IMR-90 (cell line): ENCODE results near the gene SLC25A46. TPM values are rescaled to one million over a fixed set of nuclear protein-coding genes. Genes with fewer than 3 reads are reported as not detected.
A peak's percentile ranks its signal among the peaks of the same experiment; 100 is the strongest.
"Not testable (repeated sequence)": the region's sequence is repeated elsewhere in the genome, so short reads cannot be mapped to it uniquely, and the experiment has no call there.

Source experiments
- ATAC-seq: fragments of 200-7000 bp; cut with Tn5 transposase; 2 replicates; pipeline ENCODE4 v1.9.1; 2020; ENCODE audit warnings: low read depth, mild to moderate bottlenecking, moderate library complexity
- BruUV-seq: library from RNA; stranded (reverse); fragments of 400-500 nt; replicated peaks from 2 replicates; lab custom pipeline; 2021; lab: Mats Ljungman, UMichigan
- CTCF ChIA-PET: fragments of 300-600 bp; formaldehyde crosslinking; extraction: SDS; loops from one replicate; lab custom pipeline; 2021; ENCODE audit warnings: antibody characterized with exemption; lab: Yijun Ruan, JAX
- POLR2A ChIA-PET: fragments of 300-600 bp; sonication (Branson Sonifier 250); formaldehyde crosslinking; loops from one replicate; lab custom pipeline; 2022; ENCODE audit warnings: antibody characterized with exemption; ENCODE audit not compliant: unreplicated experiment; lab: Charles Lee
- DNase-seq: peaks from one replicate; pipeline ENCODE4 v3.0.0; 2013
- H2AFZ ChIP-seq: replicated peaks from 2 replicates; pipeline ENCODE3; 2013; ENCODE audit warnings: low read length, mild to moderate bottlenecking; ENCODE audit not compliant: poor library complexity
- H2AK5ac ChIP-seq: 2 replicates; pipeline ENCODE4 v1.6.1; 2013; ENCODE audit warnings: low read depth, low read length, inconsistent platforms
- H2AK9ac ChIP-seq: replicated peaks from 2 replicates; pipeline ENCODE3; 2013; ENCODE audit warnings: mild to moderate bottlenecking, low read depth, low read length, moderate library complexity; ENCODE audit not compliant: poor library complexity
- H2BK120ac ChIP-seq: 2 replicates; pipeline ENCODE4 v1.6.1; 2013; ENCODE audit warnings: low read depth, low read length, inconsistent platforms
- H2BK15ac ChIP-seq: 3 replicates; pipeline ENCODE4 v1.6.1; 2013; ENCODE audit warnings: low read depth, low read length, inconsistent platforms
- H2BK20ac ChIP-seq: 2 replicates; pipeline ENCODE4 v1.6.1; 2013; ENCODE audit warnings: low read depth, mild to moderate bottlenecking, inconsistent platforms, low read length, moderate library complexity
- H2BK5ac ChIP-seq: 2 replicates; pipeline ENCODE4 v1.6.1; 2013; ENCODE audit warnings: mild to moderate bottlenecking, low read depth, low read length, inconsistent platforms; ENCODE audit not compliant: poor library complexity, severe bottlenecking
- H3K14ac ChIP-seq: replicated peaks from 2 replicates; pipeline ENCODE4 v1.6.1; 2013; ENCODE audit warnings: low read depth, low read length, inconsistent platforms
- H3K18ac ChIP-seq: 2 replicates; pipeline ENCODE4 v1.6.1; 2013; ENCODE audit warnings: low read depth, low read length, control low read depth
- H3K23ac ChIP-seq: 2 replicates; pipeline ENCODE4 v1.6.1; 2013; ENCODE audit warnings: low read depth, low read length, inconsistent platforms
- H3K27ac ChIP-seq: 2 replicates; pipeline ENCODE4 v1.5.1; 2013; ENCODE audit warnings: mild to moderate bottlenecking, control low read depth, low read length; ENCODE audit not compliant: insufficient read depth
- H3K27me3 ChIP-seq: 2 replicates; pipeline ENCODE4 v1.6.1; 2013; ENCODE audit warnings: low read length; ENCODE audit not compliant: control insufficient read depth, insufficient read depth
- H3K36me3 ChIP-seq: 2 replicates; pipeline ENCODE4 v1.6.1; 2013; ENCODE audit warnings: low read length, mixed read lengths; ENCODE audit not compliant: control insufficient read depth, insufficient read depth
- H3K4ac ChIP-seq: 2 replicates; pipeline ENCODE4 v1.6.1; 2013; ENCODE audit warnings: low read depth, low read length, inconsistent platforms
- H3K4me1 ChIP-seq: 2 replicates; pipeline ENCODE4 v1.6.1; 2013; ENCODE audit warnings: low read length, mixed read lengths; ENCODE audit not compliant: control insufficient read depth, insufficient read depth
- H3K4me2 ChIP-seq: 2 replicates; pipeline ENCODE4 v1.6.1; 2013; ENCODE audit warnings: low read depth, mild to moderate bottlenecking, control low read depth, low read length, moderate library complexity
- H3K4me3 ChIP-seq: 2 replicates; pipeline ENCODE4 v1.5.1; 2013; ENCODE audit warnings: low read depth, mild to moderate bottlenecking, control low read depth, low read length, moderate library complexity; ENCODE audit not compliant: insufficient read depth
- H3K56ac ChIP-seq: 2 replicates; pipeline ENCODE4 v1.6.1; 2013; ENCODE audit warnings: low read length, inconsistent platforms; ENCODE audit not compliant: insufficient read depth; ENCODE audit errors: extremely low read depth
- H3K79me1 ChIP-seq, 2 experiments: 2 replicates each; pipeline ENCODE4 v1.6.1; 2013; ENCODE audit warnings: low read length in 2 of 2, inconsistent platforms in 1 of 2, low read depth in 1 of 2
- H3K9ac ChIP-seq: 2 replicates; pipeline ENCODE4 v1.6.1; 2013; ENCODE audit warnings: low read depth, low read length, control low read depth
- H3K9me1 ChIP-seq: 2 replicates; pipeline ENCODE4 v1.6.1; 2013; ENCODE audit warnings: low read length, inconsistent platforms; ENCODE audit not compliant: insufficient read depth
- H3K9me3 ChIP-seq: 2 replicates; pipeline ENCODE4 v1.6.1; 2013; ENCODE audit warnings: low read length; ENCODE audit not compliant: control insufficient read depth, insufficient read depth
- H4K20me1 ChIP-seq: 2 replicates; pipeline ENCODE4 v1.6.1; 2013; ENCODE audit warnings: low read length, inconsistent platforms; ENCODE audit not compliant: insufficient read depth
- H4K5ac ChIP-seq: 2 replicates; pipeline ENCODE4 v1.6.1; 2013; ENCODE audit warnings: mild to moderate bottlenecking, low read depth, low read length, control low read depth
- H4K8ac ChIP-seq, 2 experiments: 2 replicates each; pipeline ENCODE4 v1.6.1; 2013; ENCODE audit warnings: low read depth in 2 of 2, low read length in 2 of 2, control low read depth in 1 of 2, inconsistent platforms in 1 of 2
- H4K91ac ChIP-seq: 2 replicates; pipeline ENCODE4 v1.6.1; 2013; ENCODE audit warnings: low read depth, low read length, inconsistent platforms; ENCODE audit not compliant: insufficient read depth
- CHD1 ChIP-seq: IDR thresholded peaks from 2 replicates; pipeline ENCODE4 v1.6.1; 2012; ENCODE audit warnings: low read depth, low read length, improper control_type of control experiment
- FOS ChIP-seq: fragments of 150-350 bp; IDR thresholded peaks from 2 replicates; pipeline ENCODE4 v1.6.1; 2016; ENCODE audit warnings: low read depth, low read length
- WGBS, 2 experiments: methylation state at CpG; one replicate each; pipeline versions ENCODE4 v1.1.5 to v1.1.7; 2013; ENCODE audit warnings: missing lambda C conversion rate in 2 of 2; ENCODE audit not compliant: insufficient read length in 1 of 2; ENCODE audit errors: extremely low coverage in 2 of 2; 5-methylcytosine and 5-hydroxymethylcytosine counted together
- dilution Hi-C: fragments of 300-500 bp; cut with HindIII; formaldehyde crosslinking; loops from one replicate; pipeline ENCODE4 v1.14.3; 2018; ENCODE audit warnings: low sequenced_read_pairs; ENCODE audit not compliant: unreplicated experiment
- in situ Hi-C: fragments of 300-500 bp; cut with MboI; formaldehyde crosslinking; loops from 3 replicates; pipeline ENCODE4 v1.14.3; 2019; ENCODE audit warnings: low sequenced_read_pairs, inconsistent platforms, mixed read lengths
- intact Hi-C: fragments of 100-400 bp; cut with micrococcal nuclease; formaldehyde crosslinking; loops from 2 replicates; pipeline ENCODE4 v1.10.0; 2022
- polyA plus RNA-seq, 3 experiments: library from polyadenylated mRNA; depleted of rRNA; stranded (reverse); fragments of >200 nt; gene quantifications; 2 replicates each; pipeline ENCODE4 v1.2.3, GENCODE V29; 2012; ENCODE audit warnings: low replicate concordance in 1 of 3
- total RNA-seq: library from RNA; depleted of rRNA; stranded (reverse); fragments of >200 nt; gene quantifications from 2 replicates; pipeline ENCODE4 v1.2.3, GENCODE V29; 2012
- TF ChIP-seq, protein P1 (sequence below): conservative IDR thresholded peaks from 2 replicates; pipeline ENCODE4 v1.5.1; 2012; ENCODE audit warnings: mild to moderate bottlenecking, low read depth, low read length, improper control_type of control experiment

The SLC25A46 gene
- total and polyA plus RNA-seq, 2 of the 4 experiments (the other 2 are of a cell fraction) = 25.1 to 67.9 TPM

DNA sequence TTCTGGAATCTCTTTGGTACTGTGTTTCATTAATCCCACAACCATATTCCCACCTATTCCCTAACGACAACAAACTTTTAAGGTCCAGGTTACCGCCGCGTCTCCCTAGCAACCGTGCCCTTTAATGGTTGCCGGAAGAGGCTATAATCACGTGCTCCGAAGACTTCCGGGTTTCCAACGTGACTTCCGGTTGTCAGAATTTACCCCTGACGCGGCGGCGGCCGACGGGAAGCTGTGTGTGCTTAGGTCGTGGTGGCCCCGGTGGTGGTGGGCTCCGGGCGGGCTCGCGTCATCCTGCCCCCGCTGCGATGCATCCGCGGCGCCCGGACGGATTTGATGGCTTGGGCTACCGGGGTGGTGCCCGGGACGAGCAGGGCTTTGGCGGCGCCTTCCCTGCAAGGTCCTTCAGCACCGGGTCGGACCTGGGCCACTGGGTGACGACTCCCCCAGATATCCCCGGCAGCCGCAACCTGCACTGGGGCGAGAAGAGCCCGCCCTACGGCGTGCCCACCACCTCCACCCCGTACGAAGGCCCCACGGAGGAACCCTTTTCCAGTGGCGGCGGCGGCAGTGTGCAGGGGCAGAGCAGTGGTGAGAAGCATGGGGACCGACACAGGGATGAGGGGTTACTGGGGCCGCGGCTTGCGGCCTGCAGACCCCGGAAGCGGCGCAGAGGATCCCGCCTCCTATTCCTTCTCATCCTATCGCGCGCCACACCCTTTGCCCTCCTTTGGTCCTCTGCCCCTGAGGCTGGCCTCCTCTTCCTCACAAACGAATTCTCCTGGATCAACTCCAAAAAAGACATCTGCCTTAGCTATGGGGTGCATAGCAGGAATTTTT is at the start of gene SLC25A46 (continued):
- TF ChIP-seq, protein P1, sequence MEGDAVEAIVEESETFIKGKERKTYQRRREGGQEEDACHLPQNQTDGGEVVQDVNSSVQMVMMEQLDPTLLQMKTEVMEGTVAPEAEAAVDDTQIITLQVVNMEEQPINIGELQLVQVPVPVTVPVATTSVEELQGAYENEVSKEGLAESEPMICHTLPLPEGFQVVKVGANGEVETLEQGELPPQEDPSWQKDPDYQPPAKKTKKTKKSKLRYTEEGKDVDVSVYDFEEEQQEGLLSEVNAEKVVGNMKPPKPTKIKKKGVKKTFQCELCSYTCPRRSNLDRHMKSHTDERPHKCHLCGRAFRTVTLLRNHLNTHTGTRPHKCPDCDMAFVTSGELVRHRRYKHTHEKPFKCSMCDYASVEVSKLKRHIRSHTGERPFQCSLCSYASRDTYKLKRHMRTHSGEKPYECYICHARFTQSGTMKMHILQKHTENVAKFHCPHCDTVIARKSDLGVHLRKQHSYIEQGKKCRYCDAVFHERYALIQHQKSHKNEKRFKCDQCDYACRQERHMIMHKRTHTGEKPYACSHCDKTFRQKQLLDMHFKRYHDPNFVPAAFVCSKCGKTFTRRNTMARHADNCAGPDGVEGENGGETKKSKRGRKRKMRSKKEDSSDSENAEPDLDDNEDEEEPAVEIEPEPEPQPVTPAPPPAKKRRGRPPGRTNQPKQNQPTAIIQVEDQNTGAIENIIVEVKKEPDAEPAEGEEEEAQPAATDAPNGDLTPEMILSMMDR = no peak
- TF ChIP-seq CHD1 (no peak), FOS (0 out of 2 replicates have a peak, but pooled peaks have one; percentile 7)

DNA sequence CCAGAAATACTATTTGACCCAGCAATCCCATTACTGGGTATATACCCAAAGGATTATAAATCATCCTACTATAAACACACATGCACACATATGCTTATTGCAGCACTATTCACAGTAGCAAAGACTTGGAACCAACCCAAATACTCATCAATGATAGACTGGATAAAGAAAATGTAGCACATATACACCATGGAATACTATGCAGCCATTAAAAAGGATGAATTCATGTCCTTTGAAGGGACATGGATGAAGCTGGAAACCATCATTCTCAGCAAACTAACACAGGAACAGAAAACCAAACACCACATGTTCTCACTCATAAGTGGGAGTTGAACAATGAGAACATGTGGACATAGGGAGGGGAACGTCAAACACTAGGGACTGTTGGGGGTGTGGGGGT is 48.2 kb upstream of the SLC25A46 start:
- H4K20me1 ChIP-seq, dilution Hi-C loops, H3K56ac ChIP-seq, H3K18ac ChIP-seq, H2BK5ac ChIP-seq, H3K23ac ChIP-seq, H3K9ac ChIP-seq, H3K4me2 ChIP-seq, H4K8ac ChIP-seq, H3K27me3 ChIP-seq, H3K4me1 ChIP-seq, intact Hi-C loops, H2AK9ac ChIP-seq, in situ Hi-C loops, H4K5ac ChIP-seq, DNase-seq, H3K79me1 ChIP-seq, H2AK5ac ChIP-seq, ATAC-seq, H3K9me3 ChIP-seq, H3K4ac ChIP-seq, H3K9me1 ChIP-seq, H3K27ac ChIP-seq, H3K36me3 ChIP-seq, H2AFZ ChIP-seq, POLR2A ChIA-PET, H2BK15ac ChIP-seq, H3K4me3 ChIP-seq, H4K91ac ChIP-seq, BruUV-seq, CTCF ChIA-PET, H2BK20ac ChIP-seq, H2BK120ac ChIP-seq, H3K14ac ChIP-seq: not testable (repeated sequence)
- no CpG with 5 or more reads among the region's 1 CpG for WGBS, 2 experiments

DNA sequence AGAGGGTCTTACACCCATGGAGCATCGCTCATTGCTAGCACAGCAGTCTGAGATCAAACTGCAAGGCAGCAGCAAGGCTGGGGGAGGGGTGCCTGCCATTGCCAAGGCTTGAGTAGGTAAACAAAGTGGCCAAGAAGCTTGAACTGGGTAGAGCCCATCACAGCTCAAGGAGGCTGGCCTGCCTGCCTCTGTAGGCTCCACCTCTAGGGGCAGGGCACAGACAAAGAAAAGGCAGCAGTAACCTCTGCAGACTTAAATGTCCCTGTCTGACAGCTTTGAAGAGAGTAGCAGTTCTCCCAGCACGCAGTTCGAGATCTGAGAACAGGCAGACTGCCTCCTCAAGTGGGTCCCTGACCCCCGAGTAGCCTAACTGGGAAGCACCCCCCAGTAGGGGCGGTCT is 46.1 kb upstream of the SLC25A46 start:
- intact Hi-C loops = not testable (repeated sequence)

More for the DNA sequence above, 46.1 kb upstream of the SLC25A46 start:
- dilution Hi-C loops, H3K9ac ChIP-seq, H3K14ac ChIP-seq, H2BK20ac ChIP-seq, H3K79me1 ChIP-seq, H2AK5ac ChIP-seq, H2AFZ ChIP-seq, H2BK15ac ChIP-seq, H2AK9ac ChIP-seq, H3K23ac ChIP-seq, H3K36me3 ChIP-seq, H4K8ac ChIP-seq, BruUV-seq, H4K5ac ChIP-seq, H2BK120ac ChIP-seq, ATAC-seq, CTCF ChIA-PET, H3K27me3 ChIP-seq, H3K4ac ChIP-seq, H3K56ac ChIP-seq, H3K9me3 ChIP-seq, H4K20me1 ChIP-seq, POLR2A ChIA-PET, H3K4me2 ChIP-seq, H3K4me3 ChIP-seq, DNase-seq, H3K18ac ChIP-seq, H2BK5ac ChIP-seq, H3K27ac ChIP-seq, H3K9me1 ChIP-seq, H3K4me1 ChIP-seq, H4K91ac ChIP-seq, in situ Hi-C loops: not testable (repeated sequence)
- WGBS, 2 experiments = 62% methylated on average over 3 of the region's 5 CpGs; no CpG with 5 or more reads in 1 of the 2 experiments
